SK-N-SH treated with all-trans-retinoic acid at 6 μM for 48 hours (cell line): ENCODE results near the gene MATR3.

Source experiments
- BACH2 ChIP-seq: fragments of 250-450 bp; sonication (Bioruptor Pico); IDR thresholded peaks from 2 replicates; pipeline ENCODE4 v1.9.0; 2021; ENCODE audit warnings: mild to moderate bottlenecking, borderline replicate concordance
- CSRNP3 ChIP-seq: fragments of 250-450 bp; sonication (Bioruptor Pico); IDR thresholded peaks from 2 replicates; pipeline ENCODE4 v1.5.1; 2021; ENCODE audit warnings: mild to moderate bottlenecking, moderate library complexity
- GLIS3 ChIP-seq: fragments of 250-450 bp; sonication (Bioruptor Pico); IDR thresholded peaks from 2 replicates; pipeline ENCODE4 v1.5.0; 2020; ENCODE audit warnings: mild to moderate bottlenecking, moderate library complexity
- PATZ1 ChIP-seq: fragments of 250-450 bp; sonication (Bioruptor Pico); IDR thresholded peaks from 2 replicates; pipeline ENCODE4 v1.8.0; 2020; ENCODE audit warnings: mild to moderate bottlenecking, moderate library complexity, borderline replicate concordance
- PPARA ChIP-seq: fragments of 250-450 bp; sonication (Bioruptor Pico); IDR thresholded peaks from 2 replicates; pipeline ENCODE4 v1.5.0; 2020; ENCODE audit warnings: mild to moderate bottlenecking, borderline replicate concordance
- RARB ChIP-seq: fragments of 250-450 bp; sonication (Bioruptor Pico); IDR thresholded peaks from 2 replicates; pipeline ENCODE4 v1.8.0; 2021; ENCODE audit warnings: mild to moderate bottlenecking, moderate library complexity
- SNAI2 ChIP-seq: fragments of 250-450 bp; sonication (Bioruptor Pico); IDR thresholded peaks from 2 replicates; pipeline ENCODE4 v1.5.0; 2020; ENCODE audit warnings: mild to moderate bottlenecking, moderate library complexity
- TCF4 ChIP-seq: fragments of 250-450 bp; sonication (Bioruptor Pico); IDR thresholded peaks from 2 replicates; pipeline ENCODE4 v1.8.0; 2021; ENCODE audit warnings: mild to moderate bottlenecking, moderate library complexity, borderline replicate concordance
- TOX ChIP-seq: fragments of 250-450 bp; sonication (Bioruptor Pico); IDR thresholded peaks from 2 replicates; pipeline ENCODE4 v1.8.0; 2021; ENCODE audit warnings: mild to moderate bottlenecking, moderate library complexity, borderline replicate concordance
- ZFP30 ChIP-seq: fragments of 450-650 bp; formaldehyde crosslinking; IDR thresholded peaks from 2 replicates; pipeline ENCODE4 v1.5.0; 2022; ENCODE audit warnings: mild to moderate bottlenecking, moderate library complexity
- ZNF8 ChIP-seq: fragments of 450-650 bp; formaldehyde crosslinking; IDR thresholded peaks from 2 replicates; pipeline ENCODE4 v1.5.0; 2020; ENCODE audit warnings: mild to moderate bottlenecking, moderate library complexity

GRCh38 chr5:139276426-139276825 lies 17.1 kb upstream of the MATR3 start:
- TF ChIP-seq ZFP30 (CRISPR knock-in tag) (no peak), TOX (CRISPR knock-in tag) (no peak), RARB (CRISPR knock-in tag) (no peak), TCF4 (CRISPR knock-in tag) (no peak), CSRNP3 (no peak), PATZ1 (no peak), ZNF8 (CRISPR knock-in tag) (no peak), BACH2 (CRISPR knock-in tag) (no peak), PPARA (no peak), SNAI2 (CRISPR knock-in tag) (no peak), GLIS3 (CRISPR knock-in tag) (no peak)
